ENCODE measurements around the gene SSBP3.

GRCh38 chr1:54331091-54331772, 75.0 kb downstream of the SSBP3 start:
- TF ChIP-seq YY1 (IDR thresholded peaks at IDR 0.05; ENCODE audit: insufficient read depth, insufficient read length) (no peak), ZNF274 (IDR thresholded peaks at IDR 0.05; ENCODE audit: low read depth, low read length) (no peak), SUZ12 (IDR thresholded peaks at IDR 0.05; ENCODE audit: extremely low read depth, insufficient read depth, insufficient read length) (no peak)
